H1 (cell line): ENCODE results near the gene PIEZO1. TPM values are rescaled to one million over a fixed set of nuclear protein-coding genes. Genes with fewer than 3 reads are reported as not detected.

Experiments used
- CTCF ChIA-PET: fragments of 300-600 bp; sonication (Branson Sonifier 250); formaldehyde crosslinking; loops from one replicate; lab custom pipeline; 2021; ENCODE audit not compliant: partially characterized antibody; lab: Charles Lee
- POLR2A ChIA-PET: fragments of 300-600 bp; sonication (Branson Sonifier 250); formaldehyde crosslinking; loops from one replicate; lab custom pipeline; 2021; ENCODE audit warnings: inconsistent platforms; ENCODE audit not compliant: partially characterized antibody; lab: Charles Lee
- DNase-seq, 2 experiments: peaks; one replicate each; pipeline versions ENCODE4 v3.0.0 to v3.0.0-alpha.2; 2010 to 2022; ENCODE audit warnings: low spot score in 2 of 2, low read depth in 1 of 2, mixed read lengths in 1 of 2
- FAIRE-seq: peaks from 2 replicates; lab custom pipeline; 2011; peaks lifted over from hg19 to GRCh38; lab: Jason Lieb, UNC
- H2AFZ ChIP-seq: 2 replicates; pipeline ENCODE4 v1.8.1; 2012; ENCODE audit warnings: low read length, inconsistent platforms
- H2AK5ac ChIP-seq: 2 replicates; pipeline ENCODE4 v1.6.1; 2013; ENCODE audit warnings: low read depth, low read length
- H2BK120ac ChIP-seq: replicated peaks from 2 replicates; pipeline ENCODE3; 2013; ENCODE audit warnings: low read depth, low read length, inconsistent platforms
- H2BK12ac ChIP-seq: 2 replicates; pipeline ENCODE4 v1.6.1; 2013; ENCODE audit warnings: low read depth, low read length
- H2BK15ac ChIP-seq: 2 replicates; pipeline ENCODE4 v1.6.1; 2013; ENCODE audit warnings: low read length
- H2BK20ac ChIP-seq: 2 replicates; pipeline ENCODE4 v1.6.1; 2013; ENCODE audit warnings: low read length
- H2BK5ac ChIP-seq: 2 replicates; pipeline ENCODE4 v1.6.1; 2013; ENCODE audit warnings: low read depth, low read length
- H3K14ac ChIP-seq: 2 replicates; pipeline ENCODE4 v1.6.1; 2013; ENCODE audit warnings: inconsistent platforms; ENCODE audit not compliant: insufficient read length
- H3K18ac ChIP-seq: 2 replicates; pipeline ENCODE4 v1.6.1; 2013; ENCODE audit warnings: low read length; ENCODE audit errors: extremely low read depth
- H3K23ac ChIP-seq: 2 replicates; pipeline ENCODE4 v1.6.1; 2013; ENCODE audit warnings: inconsistent platforms; ENCODE audit not compliant: insufficient read length
- H3K23me2 ChIP-seq: 2 replicates; pipeline ENCODE4 v1.6.1; 2013; ENCODE audit warnings: low read depth, low read length
- H3K27ac ChIP-seq: 2 replicates; pipeline ENCODE4 v1.6.1; 2011; ENCODE audit warnings: low read depth, low read length, inconsistent platforms
- H3K27me3 ChIP-seq, 4 experiments: replicated peaks in 1 of 4; 1 replicate in 1 of 4; 2 replicates in 3 of 4; pipeline versions ENCODE4 v1.6.1 to v1.8.1; 2011 to 2013; ENCODE audit warnings: low read length in 3 of 4, mild to moderate bottlenecking in 3 of 4, inconsistent platforms in 2 of 4, mixed read lengths in 2 of 4, moderate library complexity in 1 of 4; ENCODE audit not compliant: control insufficient read depth in 3 of 4, insufficient read depth in 3 of 4; ENCODE audit errors: extremely low read depth in 1 of 4
- H3K36me3 ChIP-seq, 4 experiments: 2 replicates each; pipeline versions ENCODE4 v1.6.1 to v1.8.1; 2011 to 2013; ENCODE audit warnings: mild to moderate bottlenecking in 4 of 4, low read length in 3 of 4, moderate library complexity in 2 of 4, control low read depth in 1 of 4, inconsistent platforms in 1 of 4; ENCODE audit not compliant: insufficient read depth in 4 of 4, control insufficient read depth in 2 of 4
- H3K4ac ChIP-seq: replicated peaks from 2 replicates; pipeline ENCODE3; 2013; ENCODE audit warnings: low read length, low read depth, mixed read lengths, inconsistent platforms; ENCODE audit not compliant: insufficient read length
- H3K4me1 ChIP-seq, 4 experiments: replicated peaks in 1 of 4; 1 replicate in 1 of 4; 2 replicates in 3 of 4; pipeline versions ENCODE4 v1.6.1 to v1.8.1; 2011 to 2013; ENCODE audit warnings: low read length in 3 of 4, inconsistent platforms in 2 of 4, mixed read lengths in 1 of 4; ENCODE audit not compliant: insufficient read depth in 4 of 4, control insufficient read depth in 3 of 4
- H3K4me2 ChIP-seq, 2 experiments: 2 replicates each; pipeline versions ENCODE4 v1.6.1 to v1.8.1; 2011 to 2013; ENCODE audit warnings: low read depth in 2 of 2, low read length in 2 of 2, control low read depth in 1 of 2, inconsistent platforms in 1 of 2, mild to moderate bottlenecking in 1 of 2; ENCODE audit not compliant: insufficient read depth in 1 of 2
- H3K4me3 ChIP-seq, 4 experiments: fragments of 200-600, 300-600 bp in 1 of 4; sonication (generic), shearing (Covaris generic), sonication (Bioruptor Twin) in 1 of 4; 2 replicates each; pipeline versions ENCODE4 v1.5.1 to v1.8.1; 2011 to 2016; ENCODE audit warnings: low read length in 4 of 4, low read depth in 3 of 4, control low read depth in 2 of 4, inconsistent platforms in 2 of 4, mild to moderate bottlenecking in 2 of 4, mixed read lengths in 1 of 4, moderate library complexity in 1 of 4; ENCODE audit not compliant: insufficient read depth in 2 of 4; ENCODE audit errors: extremely low read depth in 1 of 4
- H3K56ac ChIP-seq: replicated peaks from 2 replicates; pipeline ENCODE3; 2013; ENCODE audit warnings: low read depth, mild to moderate bottlenecking, mixed read lengths, low read length, inconsistent platforms; ENCODE audit not compliant: insufficient read length
- H3K79me1 ChIP-seq: 2 replicates; pipeline ENCODE4 v1.6.1; 2013; ENCODE audit warnings: low read depth, low read length, control low read depth
- H3K79me2 ChIP-seq, 2 experiments: 2 replicates each; pipeline versions ENCODE4 v1.6.1 to v1.8.1; 2012 to 2013; ENCODE audit warnings: low read length in 2 of 2, mild to moderate bottlenecking in 2 of 2, inconsistent platforms in 1 of 2; ENCODE audit not compliant: insufficient read depth in 2 of 2, control insufficient read depth in 1 of 2
- H3K9ac ChIP-seq, 4 experiments: replicated peaks in 1 of 4; 1 replicate in 1 of 4; 2 replicates in 3 of 4; pipeline versions ENCODE4 v1.6.1 to v1.8.1; 2011 to 2013; ENCODE audit warnings: low read depth in 3 of 4, low read length in 3 of 4, control low read depth in 2 of 4, mild to moderate bottlenecking in 2 of 4, moderate library complexity in 2 of 4, inconsistent platforms in 1 of 4; ENCODE audit errors: extremely low read depth in 1 of 4
- H3K9me3 ChIP-seq, 2 experiments: 2 replicates each; pipeline versions ENCODE4 v1.6.1 to v1.8.1; 2012 to 2013; ENCODE audit warnings: mild to moderate bottlenecking in 2 of 2, moderate library complexity in 2 of 2, control low read depth in 1 of 2, inconsistent platforms in 1 of 2, low read depth in 1 of 2, low read length in 1 of 2, mixed read lengths in 1 of 2; ENCODE audit not compliant: insufficient read depth in 2 of 2
- H4K20me1 ChIP-seq, 2 experiments: replicated peaks in 1 of 2; 2 replicates each; pipeline versions ENCODE3 to v1.8.1; 2011 to 2013; ENCODE audit warnings: inconsistent platforms in 2 of 2, low read length in 2 of 2, mild to moderate bottlenecking in 1 of 2; ENCODE audit not compliant: insufficient read depth in 2 of 2, control insufficient read depth in 1 of 2
- H4K5ac ChIP-seq: 2 replicates; pipeline ENCODE4 v1.6.1; 2013; ENCODE audit warnings: low read length, low read depth, mixed read lengths, inconsistent platforms; ENCODE audit not compliant: insufficient read length
- H4K8ac ChIP-seq: 2 replicates; pipeline ENCODE4 v1.8.0; 2013; ENCODE audit warnings: mild to moderate bottlenecking, moderate library complexity, low read length, inconsistent platforms; ENCODE audit not compliant: insufficient read depth; ENCODE audit errors: extremely low read depth
- H4K91ac ChIP-seq: replicated peaks from 2 replicates; pipeline ENCODE3; 2013; ENCODE audit warnings: low read length, mixed read lengths, inconsistent platforms; ENCODE audit not compliant: insufficient read length
- CBX8 ChIP-seq: fragments of 300-800, 300-1000 bp; sonication (generic); IDR thresholded peaks from 2 replicates; pipeline ENCODE4 v1.7.1; 2016; ENCODE audit warnings: low read depth, low read length, borderline replicate concordance
- GTF2F1 ChIP-seq: IDR thresholded peaks from 2 replicates; pipeline ENCODE4 v1.6.1; 2012; ENCODE audit warnings: low read depth, low read length, improper control_type of control experiment, borderline replicate concordance
- HDAC2 ChIP-seq, 2 experiments: fragments of 300-600 bp in 1 of 2; sonication (generic) in 1 of 2; IDR thresholded peaks; 2 replicates each; pipeline ENCODE4 v1.6.1; 2011 to 2012; ENCODE audit warnings: low read depth in 2 of 2, low read length in 2 of 2, mild to moderate bottlenecking in 2 of 2, moderate library complexity in 2 of 2, borderline replicate concordance in 1 of 2, inconsistent platforms in 1 of 2
- JUN ChIP-seq: IDR thresholded peaks from 2 replicates; pipeline ENCODE4 v1.6.1; 2011; ENCODE audit warnings: low read depth, mild to moderate bottlenecking, improper control_type of control experiment, low read length
- KDM4A ChIP-seq: IDR thresholded peaks from one replicate; pipeline ENCODE4 v1.7.1; 2012; ENCODE audit warnings: low read depth, mild to moderate bottlenecking, moderate library complexity, low read length, inconsistent platforms; ENCODE audit not compliant: severe bottlenecking
- MAFK ChIP-seq: IDR thresholded peaks from 2 replicates; pipeline ENCODE4 v1.6.1; 2012; ENCODE audit warnings: low read depth, mild to moderate bottlenecking, improper control_type of control experiment, low read length
- NANOG ChIP-seq: IDR thresholded peaks from 2 replicates; pipeline ENCODE4 v1.6.1; 2011; ENCODE audit warnings: low read length, low read depth, mild to moderate bottlenecking, inconsistent platforms; ENCODE audit not compliant: insufficient read depth, poor library complexity, severe bottlenecking
- RFX5 ChIP-seq: IDR thresholded peaks from 2 replicates; pipeline ENCODE4 v1.6.1; 2011; ENCODE audit warnings: low read depth, low read length, improper control_type of control experiment, borderline replicate concordance
- SIN3A ChIP-seq, 2 experiments: IDR thresholded peaks in 1 of 2; conservative IDR thresholded peaks in 1 of 2; 2 replicates each; pipeline ENCODE4 v1.6.1; 2011 to 2012; ENCODE audit warnings: low read length in 2 of 2, improper control_type of control experiment in 1 of 2, low read depth in 1 of 2, mild to moderate bottlenecking in 1 of 2
- TBP ChIP-seq: IDR thresholded peaks from 2 replicates; pipeline ENCODE4 v1.6.1; 2011; ENCODE audit warnings: low read depth, low read length, improper control_type of control experiment
- TEAD4 ChIP-seq: IDR thresholded peaks from 2 replicates; pipeline ENCODE4 v1.6.1; 2012; ENCODE audit warnings: low read depth, low read length, inconsistent platforms, mixed read lengths
- YY1 ChIP-seq: IDR thresholded peaks from 2 replicates; pipeline ENCODE4 v1.6.1; 2011; ENCODE audit warnings: low read depth, mild to moderate bottlenecking, low read length
- WGBS, 2 experiments: shearing (Covaris generic) in 1 of 2; methylation state at CpG; one replicate each; pipeline versions ENCODE4 v1.1.6 to v1.1.7; 2013 to 2015; ENCODE audit warnings: low lambda C conversion rate in 2 of 2, mixed read lengths in 2 of 2, inconsistent platforms in 1 of 2, low coverage in 1 of 2, missing lambda C conversion rate in 1 of 2; ENCODE audit not compliant: insufficient replicate concordance in 2 of 2, insufficient coverage in 1 of 2, insufficient read length in 1 of 2; ENCODE audit errors: extremely low coverage in 1 of 2, missing lambda C conversion rate in 1 of 2; 5-methylcytosine and 5-hydroxymethylcytosine counted together
- polyA plus RNA-seq, 7 experiments: library from polyadenylated mRNA; depleted of rRNA in 3 of 7; stranded (reverse) in 5 of 7; unstranded in 2 of 7; fragments of >200 nt in 5 of 7; fragments of 200-250 nt in 2 of 7; gene quantifications; 1 replicate in 5 of 7; 2 replicates in 1 of 7; 4 replicates in 1 of 7; pipeline versions ENCODE4 v1.2.1 to v1.2.3, GENCODE V29; 2011 to 2013; ENCODE audit warnings: missing spikeins in 2 of 7, mixed read lengths in 2 of 7
- total RNA-seq: library from RNA; stranded (reverse); fragmentation: NEBNext Ultra II Directional; extraction: Animal tissue kit (Norgen Biotek cat#: 25700); gene quantifications from 2 replicates; pipeline ENCODE4 v1.2.1, GENCODE V29; 2021
- TF ChIP-seq, protein P1 (sequence below): IDR thresholded peaks from 2 replicates; pipeline ENCODE4 v1.6.1; 2011; ENCODE audit warnings: low read depth, mild to moderate bottlenecking, low read length; ENCODE audit not compliant: insufficient read depth

Gene PIEZO1
- total and polyA plus RNA-seq, 2 of the 8 experiments (the other 6 are each of a cell fraction or from before 2014, with no cell fraction given), result 42.3 to 67.5 TPM

DNA sequence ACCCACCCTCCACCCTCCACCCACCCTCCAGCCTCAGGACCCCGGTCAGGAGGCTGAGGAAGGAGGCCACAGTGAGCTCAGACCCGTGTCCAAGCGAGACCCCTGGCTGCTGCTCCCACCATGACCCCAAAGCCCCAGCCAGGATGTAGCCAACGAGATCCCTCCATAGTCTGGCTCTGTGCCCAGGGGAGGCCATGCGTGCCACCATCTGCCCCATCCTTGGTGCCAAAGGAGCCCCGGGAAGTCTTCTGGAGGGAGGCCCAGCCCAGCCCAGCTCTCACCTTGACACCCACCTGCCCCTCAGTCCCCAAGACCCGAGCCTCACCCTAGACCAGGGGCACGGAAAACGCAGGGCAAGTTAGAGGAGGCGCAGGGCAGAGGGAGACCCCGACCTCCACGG, 34.2 kb downstream of the PIEZO1 start:
- WGBS, 2 experiments, result 84% methylated on average over 12 of the region's 12 CpGs; no CpG with 5 or more reads in 1 of the 2 experiments
- no peak overlapping the region for H3K4me2 ChIP-seq
- ChIA-PET CTCF (interaction anchor here (0.7 to 25.0 kb wide), 4 partner anchors 12 to 250 kb away, joined by 3 to 251 read pairs (median 24); no protein-coding TSS in a partner anchor), POLR2A (interaction anchor here (1.2 to 1.5 kb wide), 2 partner anchors 11 to 59 kb away, joined by 4 read pairs; no protein-coding TSS in a partner anchor)
- H4K20me1 ChIP-seq, result peaks cover 0 to 2% of the 10 kb centered on the region in 2 experiments
- no peak overlapping the region for H3K14ac ChIP-seq
- H3K9ac ChIP-seq, result no peak overlapping the region
- DNase-seq (no peak), FAIRE-seq (no peak)
- H3K56ac ChIP-seq, result no peak overlapping the region
- H4K8ac ChIP-seq, result 0 out of 2 replicates have a peak overlapping the region, but pooled peaks have one; percentile 43
- no peaks in the 10 kb centered on the region for H3K23me2 ChIP-seq
- no peak overlapping the region for H2BK15ac ChIP-seq
- peaks cover 0 to 17% (median 6%) of the 10 kb centered on the region in 4 experiments; a peak in 3 of 7 replicates for H3K4me1 ChIP-seq
- H3K36me3 ChIP-seq, result no peaks in the 10 kb centered on the region
- H3K79me2 ChIP-seq, result no peaks in the 10 kb centered on the region
- H3K4ac ChIP-seq, result no peak overlapping the region
- no peak overlapping the region for H3K23ac ChIP-seq
- H3K18ac ChIP-seq, result no peak overlapping the region
- H3K9me3 ChIP-seq, result no peaks in the 10 kb centered on the region
- H3K27ac ChIP-seq, result no peak overlapping the region
- H2BK120ac ChIP-seq, result no peak overlapping the region
- no peaks in the 10 kb centered on the region; the same call in 1 of the 2 replicates for H3K79me1 ChIP-seq
- H2BK5ac ChIP-seq, result no peak overlapping the region
- H4K5ac ChIP-seq, result no peak overlapping the region
- H3K4me3 ChIP-seq, result no peak overlapping the region
- no peaks in the 10 kb centered on the region for H3K27me3 ChIP-seq
- H4K91ac ChIP-seq, result no peak overlapping the region
- H2AFZ ChIP-seq, result no peak overlapping the region
- no peak overlapping the region for H2AK5ac ChIP-seq
- H2BK20ac ChIP-seq, result no peak overlapping the region
- no peak overlapping the region for H2BK12ac ChIP-seq
- no peak for TF ChIP-seq MAFK
- no peak for TF ChIP-seq KDM4A
- TF ChIP-seq NANOG, result no peak
- TF ChIP-seq CBX8, result no peak
- TF ChIP-seq GTF2F1, result no peak
- TF ChIP-seq HDAC2 (IDR thresholded peaks at IDR 0.05; ENCODE audit: borderline replicate concordance in 1 of 2, low read depth in 2 of 2, low read length in 2 of 2), result no peak
- no peak for TF ChIP-seq TBP
- no peak for TF ChIP-seq RFX5
- TF ChIP-seq, protein P1, sequence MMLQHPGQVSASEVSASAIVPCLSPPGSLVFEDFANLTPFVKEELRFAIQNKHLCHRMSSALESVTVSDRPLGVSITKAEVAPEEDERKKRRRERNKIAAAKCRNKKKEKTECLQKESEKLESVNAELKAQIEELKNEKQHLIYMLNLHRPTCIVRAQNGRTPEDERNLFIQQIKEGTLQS, result no peak
- TF ChIP-seq SIN3A (conservative IDR thresholded peaks at IDR 0.05 in 1 of 2, IDR thresholded peaks at IDR 0.05 in 1 of 2; ENCODE audit: low read depth in 1 of 2, low read length in 2 of 2), result no peak
- TF ChIP-seq JUN, result no peak
- no peak for TF ChIP-seq YY1
- TF ChIP-seq TEAD4, result no peak
